HepG2 (cell line): ENCODE data around the gene VAMP5. TPM values are rescaled to one million over a fixed set of nuclear protein-coding genes. Genes with fewer than 3 reads are reported as not detected.

Experiments
- BATF2 ChIP-seq: sonication (generic); formaldehyde crosslinking; IDR thresholded peaks from 2 replicates; pipeline ENCODE4 v1.8.0; 2022; ENCODE audit warnings: mild to moderate bottlenecking, missing genetic modification reagents, moderate library complexity
- DMTF1 ChIP-seq: sonication (generic); formaldehyde crosslinking; IDR thresholded peaks from 2 replicates; pipeline ENCODE4 v1.4.0; 2020; ENCODE audit warnings: mild to moderate bottlenecking, missing genetic modification reagents
- GMEB2 ChIP-seq: IDR thresholded peaks from 2 replicates; pipeline ENCODE4 v1.6.1; 2016; ENCODE audit warnings: missing biosample characterization, missing genetic modification reagents, low read depth
- IKZF4 ChIP-seq: sonication (generic); formaldehyde crosslinking; IDR thresholded peaks from 2 replicates; pipeline ENCODE4 v1.5.1; 2020; ENCODE audit warnings: borderline replicate concordance, mild to moderate bottlenecking, low read depth, missing genetic modification reagents; ENCODE audit errors: not compliant biosample characterization
- MTA1 ChIP-seq: sonication (generic); formaldehyde crosslinking; IDR thresholded peaks from 2 replicates; pipeline ENCODE4 v1.4.0; 2020; ENCODE audit warnings: missing genetic modification reagents, mild to moderate bottlenecking, borderline replicate concordance
- MZF1 ChIP-seq: sonication (generic); formaldehyde crosslinking; IDR thresholded peaks from 2 replicates; pipeline ENCODE4 v1.8.1; 2023; ENCODE audit warnings: mild to moderate bottlenecking, missing genetic modification reagents, borderline replicate concordance
- ONECUT2 ChIP-seq: sonication (generic); formaldehyde crosslinking; IDR thresholded peaks from 2 replicates; pipeline ENCODE4 v1.4.0; 2020; ENCODE audit warnings: missing genetic modification reagents
- PHB2 ChIP-seq: fragments of 450-650 bp; IDR thresholded peaks from 2 replicates; pipeline ENCODE4 v1.6.1; 2018; ENCODE audit not compliant: partially characterized antibody
- PLRG1 ChIP-seq: fragments of 450-650 bp; conservative IDR thresholded peaks from 2 replicates; pipeline ENCODE4 v1.6.1; 2016
- RNF219 ChIP-seq: sonication (generic); formaldehyde crosslinking; IDR thresholded peaks from 2 replicates; pipeline ENCODE4 v1.5.0; 2020; ENCODE audit warnings: mild to moderate bottlenecking, missing genetic modification reagents
- SUZ12 ChIP-seq: fragments of 150-350 bp; IDR thresholded peaks from 2 replicates; pipeline ENCODE4 v1.6.1; 2014; ENCODE audit warnings: low read depth, low read length
- TARDBP ChIP-seq: sonication (generic); formaldehyde crosslinking; IDR thresholded peaks from 2 replicates; pipeline ENCODE4 v1.8.0; 2022; ENCODE audit warnings: mild to moderate bottlenecking, missing genetic modification reagents
- TFDP1 ChIP-seq: IDR thresholded peaks from 2 replicates; pipeline ENCODE4 v1.6.1; 2016; ENCODE audit warnings: missing compliant biosample characterization, missing genetic modification reagents, borderline replicate concordance
- WIZ ChIP-seq: sonication (generic); formaldehyde crosslinking; IDR thresholded peaks from 2 replicates; pipeline ENCODE4 v1.5.1; 2020; ENCODE audit warnings: mild to moderate bottlenecking, missing genetic modification reagents
- ZBTB37 ChIP-seq: sonication (generic); formaldehyde crosslinking; IDR thresholded peaks from 2 replicates; pipeline ENCODE4 v1.4.0; 2020; ENCODE audit warnings: mild to moderate bottlenecking, missing genetic modification reagents
- ZNF354B ChIP-seq: sonication (generic); formaldehyde crosslinking; IDR thresholded peaks from 2 replicates; pipeline ENCODE4 v1.8.0; 2022; ENCODE audit warnings: mild to moderate bottlenecking, missing genetic modification reagents
- ZNF639 ChIP-seq: conservative IDR thresholded peaks from 2 replicates; pipeline ENCODE4 v1.6.1; 2018; ENCODE audit warnings: missing genetic modification reagents
- polyA plus RNA-seq, 8 experiments: library from polyadenylated mRNA; depleted of rRNA in 3 of 8; stranded (reverse) in 7 of 8; unstranded in 1 of 8; fragments of >200 nt; fragmentation: Illumina TruSeq in 4 of 8; extraction: Trizol in 4 of 8; gene quantifications; 2 replicates each; pipeline versions ENCODE4 v1.2.1 to v1.2.3, GENCODE V29; 2011 to 2016; ENCODE audit warnings: low read depth in 4 of 8, missing spikeins in 1 of 8, mixed read lengths in 1 of 8; ENCODE audit not compliant: insufficient read depth in 1 of 8
- total RNA-seq, 5 experiments: library from RNA; depleted of rRNA; stranded (reverse); fragments of >200 nt; fragmentation: Illumina TruSeq; extraction: Trizol; gene quantifications; 2 replicates each; pipeline ENCODE4 v1.2.3, GENCODE V29; 2016; ENCODE audit warnings: low read depth in 1 of 5

Gene VAMP5
- total and polyA plus RNA-seq, 2 of the 13 experiments (the other 11 are each of a cell fraction or from before 2014, with no cell fraction given), result 7.2 to 56.7 TPM

- 0 out of 2 replicates have a peak, but pooled peaks have one; percentile 47 for TF ChIP-seq MZF1 (CRISPR knock-in tag)
- peak; percentile 91 for TF ChIP-seq BATF2 (CRISPR knock-in tag)
- peak; percentile 63 for TF ChIP-seq IKZF4 (CRISPR knock-in tag)
- TF ChIP-seq ZBTB37 (CRISPR knock-in tag), result peak; percentile 81; the same call in 1 of the 2 replicates
- TF ChIP-seq ONECUT2 (CRISPR knock-in tag), result no peak
- peak; percentile 91 for TF ChIP-seq ZNF354B (CRISPR knock-in tag)
- TF ChIP-seq WIZ (CRISPR knock-in tag), result peak; percentile 24
- TF ChIP-seq TFDP1, result peak; percentile 78; the same call in 1 of the 2 replicates
- no peak for TF ChIP-seq PLRG1
- no peak; the same call in 1 of the 2 replicates for TF ChIP-seq ZNF639
- 0 out of 2 replicates have a peak, but pooled peaks have one; percentile 31 for TF ChIP-seq DMTF1 (CRISPR knock-in tag)
- TF ChIP-seq TARDBP (CRISPR knock-in tag), result peak; percentile 63; the same call in 1 of the 2 replicates
- TF ChIP-seq GMEB2 (CRISPR knock-in tag), result no peak
- TF ChIP-seq SUZ12, result no peak
- TF ChIP-seq MTA1 (CRISPR knock-in tag), result peak; percentile 31
- peak; percentile 27; the same call in 1 of the 2 replicates for TF ChIP-seq RNF219 (CRISPR knock-in tag)
- no peak for TF ChIP-seq PHB2
These were observed 45.5 kb upstream of the VAMP5 start, which contains the start of gene MAT2A (continued) for GRCh38 chr2:85538507-85539360.
